NCI-H1092 treated with DMSO at 0.1 percent for 48 hours (cell line): ENCODE data around the gene FGFRL1.
A peak's percentile ranks its signal among the peaks of the same experiment; 100 is the strongest.

Experiments used
- DNase-seq: peaks from one replicate; lab custom pipeline; 2025; lab: John Stamatoyannopoulos, UW

The FGFRL1 gene

DNA sequence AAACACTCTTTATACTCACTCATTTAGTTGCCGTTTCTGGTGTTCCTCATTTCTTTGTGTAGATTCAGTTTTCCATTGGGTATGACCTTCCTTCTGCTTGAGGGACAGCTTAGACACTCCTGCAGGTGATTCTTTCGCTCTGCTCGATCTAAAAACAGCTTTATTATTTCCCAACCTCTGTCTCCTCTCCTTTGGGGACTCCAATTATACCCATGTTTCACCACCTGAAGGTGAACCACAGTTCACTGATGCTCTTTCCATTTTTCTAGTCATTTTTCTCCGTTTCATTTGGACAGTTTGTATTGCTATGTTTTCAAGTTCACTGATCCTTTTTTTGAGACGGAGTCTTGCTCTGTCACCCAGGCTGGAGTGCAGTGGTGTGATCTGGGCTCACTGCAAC is 4.6 kb upstream of the FGFRL1 start:
- DNase-seq = no peak

GRCh38 chr4:1008840-1009541 is 2.4 kb upstream of the FGFRL1 start:
- DNase-seq = no peak

GRCh38 chr4:1009542-1010394 is 1.7 kb upstream of the FGFRL1 start:
- peak; percentile 10 for DNase-seq

- DNase-seq = no peak
Measured at GRCh38 chr4:1010395-1011021, 918 bp upstream of the FGFRL1 start.

GRCh38 chr4:1011666-1012033 is 224 bp downstream of the FGFRL1 start:
- no peak for DNase-seq

DNA sequence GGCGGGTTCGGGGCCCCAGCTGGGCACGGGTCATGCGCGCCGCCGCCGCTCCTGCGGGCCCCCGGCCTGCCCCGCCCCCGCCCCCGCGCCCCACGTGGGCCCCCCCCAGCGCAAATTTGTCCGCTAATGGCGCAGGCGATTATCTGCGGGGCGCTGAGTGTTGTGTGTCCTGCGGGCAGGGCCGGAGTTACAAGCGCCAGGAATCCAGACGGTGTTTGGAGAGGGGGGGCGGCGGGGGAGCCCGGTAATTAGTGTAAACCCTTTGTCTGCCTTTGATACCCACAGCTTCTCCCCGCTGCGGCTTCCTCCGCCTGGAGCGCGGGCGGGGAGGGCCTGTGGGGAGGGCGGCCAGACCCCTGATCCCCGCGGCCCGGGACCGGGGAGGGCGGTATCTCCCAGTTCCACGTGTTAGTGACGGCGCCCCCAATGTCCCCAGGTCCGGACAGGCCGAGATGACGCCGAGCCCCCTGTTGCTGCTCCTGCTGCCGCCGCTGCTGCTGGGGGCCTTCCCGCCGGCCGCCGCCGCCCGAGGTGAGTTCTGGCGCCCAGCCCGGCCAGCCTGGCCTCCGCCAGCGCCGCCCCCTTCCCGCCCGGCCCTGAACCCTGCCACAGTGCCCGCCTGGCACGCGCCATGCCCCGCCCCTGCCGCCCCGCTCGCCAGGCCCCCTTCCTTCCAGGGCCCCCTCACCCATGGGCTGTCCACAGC is 761 bp downstream of the FGFRL1 start:
- DNase-seq = peak; percentile 27

DNA sequence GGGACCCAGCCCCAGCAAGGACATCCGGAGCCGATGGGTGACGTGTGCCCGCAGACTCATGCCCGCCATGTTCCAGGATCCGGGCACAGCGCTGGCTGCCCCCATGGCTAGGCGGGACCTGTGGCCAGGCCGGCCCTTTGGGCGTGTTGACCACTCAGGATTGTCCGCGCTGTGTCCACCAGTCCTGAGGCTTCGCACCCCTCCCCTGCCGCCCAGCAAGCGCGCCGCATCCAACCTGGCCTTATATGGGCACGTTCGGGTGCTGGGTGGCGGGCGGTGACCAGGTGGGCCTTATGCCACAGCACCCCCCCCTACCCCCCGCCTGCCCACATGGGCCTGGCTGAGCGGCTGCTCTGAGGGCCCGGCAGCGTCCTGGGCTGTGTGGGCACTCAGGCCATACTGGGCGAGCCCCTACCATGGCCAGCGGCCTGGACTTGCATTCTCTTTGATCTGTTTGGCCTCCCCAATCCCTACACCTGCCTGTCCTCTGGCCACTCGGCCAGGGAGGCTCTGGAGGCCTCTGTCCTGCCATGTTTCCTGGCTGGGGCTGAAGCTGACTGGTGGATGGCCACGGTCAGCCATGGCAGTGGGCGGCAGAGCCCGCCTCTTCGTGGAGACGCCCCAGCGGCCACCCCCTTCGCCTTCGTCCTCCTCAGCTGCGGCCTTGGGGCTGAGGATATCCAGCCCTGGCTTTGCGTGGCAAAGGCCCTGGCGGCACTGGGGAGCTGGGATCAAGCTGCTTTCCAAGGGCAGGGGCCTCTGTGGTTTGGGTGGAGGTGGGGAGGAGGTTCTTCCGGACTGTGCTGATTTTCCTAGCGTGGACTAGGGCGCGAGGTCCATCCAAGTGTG is 2.0 kb downstream of the FGFRL1 start:
- no peak for DNase-seq

DNA sequence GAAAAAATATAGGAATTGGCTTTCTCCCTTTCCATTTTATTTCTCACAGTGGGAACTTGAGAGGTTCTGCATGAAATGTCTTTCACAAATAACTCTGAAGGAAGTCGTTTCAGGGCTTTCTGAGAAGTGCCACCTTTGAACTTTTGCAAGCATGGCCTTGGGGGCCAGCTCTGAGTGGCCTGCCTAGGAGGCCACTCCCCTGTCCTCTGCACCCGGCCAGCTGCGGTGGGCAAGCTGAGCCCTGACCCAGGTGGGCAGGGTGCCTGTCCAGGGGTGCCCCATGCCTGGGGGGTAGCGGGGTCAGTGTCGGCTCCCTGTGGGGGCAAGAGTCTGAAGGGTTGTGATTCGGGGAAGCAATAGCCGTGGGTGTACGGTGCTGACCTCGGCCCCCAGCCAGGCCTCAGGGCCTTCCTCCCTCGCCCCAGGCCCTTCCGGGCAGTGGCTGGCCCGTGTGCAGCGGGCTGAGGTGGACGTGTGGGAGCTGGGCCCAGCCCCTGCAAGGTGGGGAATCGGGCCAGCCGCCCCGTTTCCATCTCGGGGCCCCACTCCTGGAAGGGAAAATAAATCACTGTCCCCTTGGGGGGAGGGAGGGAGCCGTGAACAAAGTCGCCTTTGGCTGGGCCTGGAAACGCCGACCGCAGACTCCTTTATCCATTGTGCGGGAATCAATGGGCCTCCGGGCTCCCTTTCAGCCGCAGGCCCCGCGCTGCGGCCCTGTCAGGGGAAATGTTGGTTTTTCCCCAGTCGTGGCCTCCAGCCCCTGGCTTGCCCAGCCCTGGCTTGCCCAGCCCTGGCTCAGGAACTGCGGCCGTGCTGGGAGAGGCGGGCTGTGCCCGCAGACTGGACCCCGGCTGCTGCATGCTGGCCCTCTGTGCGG is 3.1 kb downstream of the FGFRL1 start:
- no peak for DNase-seq

- DNase-seq = no peak
Measured at GRCh38 chr4:1015179-1015578, 3.8 kb downstream of the FGFRL1 start.

GRCh38 chr4:1015746-1016145 is 4.3 kb downstream of the FGFRL1 start:
- no peak for DNase-seq

- no peak for DNase-seq
Measured at GRCh38 chr4:1017211-1017610, 5.8 kb downstream of the FGFRL1 start.

- DNase-seq = no peak
Measured at GRCh38 chr4:1017706-1018105, 6.3 kb downstream of the FGFRL1 start.

DNA sequence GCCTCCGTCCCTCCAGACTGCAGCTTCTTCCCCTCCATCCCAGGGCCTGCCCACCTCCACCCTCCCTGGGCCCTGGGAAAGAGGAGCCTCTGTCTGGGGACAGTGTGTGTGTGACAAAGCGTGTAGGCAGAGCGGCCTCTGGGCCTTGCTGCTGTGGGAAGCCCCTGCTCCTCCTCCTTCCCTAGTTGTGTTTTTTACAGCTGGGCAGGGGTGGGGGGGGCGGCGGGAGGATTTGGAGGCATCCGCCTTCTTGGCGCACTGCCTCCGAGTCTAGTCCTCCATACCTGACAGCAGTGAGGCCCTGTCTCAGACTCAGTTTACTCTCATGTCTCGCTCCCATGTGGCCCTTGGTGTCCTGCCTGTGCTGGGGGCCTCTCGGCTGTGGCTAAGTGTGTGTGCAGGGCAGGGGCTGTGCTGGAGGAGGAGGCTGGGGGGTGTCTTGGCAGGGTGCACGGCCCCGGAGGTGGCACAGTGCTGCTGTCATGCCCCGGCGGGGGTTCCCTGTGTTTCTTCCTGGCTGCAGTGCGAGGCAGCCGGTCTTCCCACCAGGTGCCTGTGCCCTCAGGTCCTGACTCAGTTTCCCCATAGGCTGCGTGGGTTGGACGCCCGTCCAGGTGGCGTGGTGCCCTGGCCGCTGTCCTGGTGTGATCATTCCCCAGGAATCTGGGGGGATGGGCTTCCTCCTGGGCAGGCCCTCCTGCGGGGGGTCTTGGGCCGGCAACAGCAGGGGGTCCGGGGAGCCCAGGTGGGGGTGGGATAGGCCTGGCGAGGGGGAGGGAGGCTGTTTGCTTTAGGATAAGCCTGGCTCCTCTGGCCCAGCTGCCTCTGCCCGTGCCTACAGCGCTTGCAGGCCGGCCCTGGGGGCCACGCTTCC is 7.0 kb downstream of the FGFRL1 start:
- no peak for DNase-seq

- DNase-seq = no peak
Measured at GRCh38 chr4:1019320-1019719, 7.9 kb downstream of the FGFRL1 start.

GRCh38 chr4:1019729-1020470 is 8.5 kb downstream of the FGFRL1 start:
- DNase-seq = no peak

GRCh38 chr4:1021386-1022050 is 10.1 kb downstream of the FGFRL1 start:
- DNase-seq = no peak

- no peak for DNase-seq
Measured at GRCh38 chr4:1022051-1022738, 10.8 kb downstream of the FGFRL1 start.

- DNase-seq = no peak
Measured at GRCh38 chr4:1022739-1023066, 11.3 kb downstream of the FGFRL1 start.
